Mesendoderm (in vitro differentiated cells): ENCODE measurements around the gene XCR1.

Experiments used
- DNase-seq: peaks from one replicate; pipeline ENCODE4 v3.0.0; 2013
- H2AK5ac ChIP-seq: 2 replicates; pipeline ENCODE4 v1.6.1; 2013; ENCODE audit warnings: low read length, inconsistent platforms
- H2BK120ac ChIP-seq: 2 replicates; pipeline ENCODE4 v1.6.1; 2013; ENCODE audit warnings: low read depth, mild to moderate bottlenecking, low read length, moderate library complexity, mixed read lengths
- H2BK15ac ChIP-seq: replicated peaks from 2 replicates; pipeline ENCODE4 v1.6.1; 2013; ENCODE audit warnings: low read depth, mild to moderate bottlenecking, moderate library complexity
- H2BK5ac ChIP-seq: 2 replicates; pipeline ENCODE4 v1.6.1; 2013; ENCODE audit warnings: low read length, inconsistent platforms
- H3K18ac ChIP-seq: 2 replicates; pipeline ENCODE4 v1.6.1; 2013; ENCODE audit warnings: mild to moderate bottlenecking, low read length, mixed read lengths
- H3K23ac ChIP-seq: one replicate; pipeline ENCODE4 v1.6.1; 2013; ENCODE audit warnings: low read length
- H3K27ac ChIP-seq: 2 replicates; pipeline ENCODE4 v1.5.1; 2013; ENCODE audit warnings: low read depth, mild to moderate bottlenecking, inconsistent platforms, low read length, moderate library complexity
- H3K27me3 ChIP-seq: 2 replicates; pipeline ENCODE4 v1.6.1; 2013; ENCODE audit warnings: low read length, control low read depth, mild to moderate bottlenecking, inconsistent platforms; ENCODE audit not compliant: insufficient read depth, poor library complexity
- H3K36me3 ChIP-seq: 2 replicates; pipeline ENCODE4 v1.6.1; 2013; ENCODE audit warnings: low read length, inconsistent platforms; ENCODE audit not compliant: control insufficient read depth, insufficient read depth
- H3K4ac ChIP-seq: one replicate; pipeline ENCODE4 v1.6.1; 2013; ENCODE audit warnings: low read depth, mild to moderate bottlenecking, low read length, moderate library complexity
- H3K4me1 ChIP-seq: 2 replicates; pipeline ENCODE4 v1.6.1; 2013; ENCODE audit warnings: low read depth, low read length, inconsistent platforms; ENCODE audit not compliant: control insufficient read depth
- H3K4me2 ChIP-seq: 2 replicates; pipeline ENCODE4 v1.6.1; 2013; ENCODE audit warnings: low read length
- H3K4me3 ChIP-seq: 2 replicates; pipeline ENCODE4 v1.5.1; 2013; ENCODE audit warnings: mild to moderate bottlenecking, low read length
- H3K56ac ChIP-seq: one replicate; pipeline ENCODE4 v1.6.1; 2013; ENCODE audit warnings: low read length
- H3K79me1 ChIP-seq: 2 replicates; pipeline ENCODE4 v1.6.1; 2013; ENCODE audit warnings: low read length, inconsistent platforms
- H3K79me2 ChIP-seq: 2 replicates; pipeline ENCODE4 v1.6.1; 2013; ENCODE audit warnings: mild to moderate bottlenecking, low read length; ENCODE audit not compliant: control insufficient read depth, insufficient read depth
- H3K9ac ChIP-seq: 2 replicates; pipeline ENCODE4 v1.6.1; 2013; ENCODE audit warnings: low read length, inconsistent platforms
- H4K5ac ChIP-seq: one replicate; pipeline ENCODE4 v1.6.1; 2013; ENCODE audit warnings: low read length
- H4K8ac ChIP-seq: one replicate; pipeline ENCODE4 v1.6.1; 2013; ENCODE audit warnings: low read depth, mild to moderate bottlenecking, control low read depth, low read length, moderate library complexity
- WGBS: extraction: QIAGEN DNeasy Blood & Tissue Kit; methylation state at CpG from one replicate; pipeline ENCODE4 v1.1.7; 2013; ENCODE audit warnings: low lambda C conversion rate, missing lambda C conversion rate; ENCODE audit not compliant: insufficient coverage; ENCODE audit errors: extremely low coverage; 5-methylcytosine and 5-hydroxymethylcytosine counted together

Gene XCR1

DNA sequence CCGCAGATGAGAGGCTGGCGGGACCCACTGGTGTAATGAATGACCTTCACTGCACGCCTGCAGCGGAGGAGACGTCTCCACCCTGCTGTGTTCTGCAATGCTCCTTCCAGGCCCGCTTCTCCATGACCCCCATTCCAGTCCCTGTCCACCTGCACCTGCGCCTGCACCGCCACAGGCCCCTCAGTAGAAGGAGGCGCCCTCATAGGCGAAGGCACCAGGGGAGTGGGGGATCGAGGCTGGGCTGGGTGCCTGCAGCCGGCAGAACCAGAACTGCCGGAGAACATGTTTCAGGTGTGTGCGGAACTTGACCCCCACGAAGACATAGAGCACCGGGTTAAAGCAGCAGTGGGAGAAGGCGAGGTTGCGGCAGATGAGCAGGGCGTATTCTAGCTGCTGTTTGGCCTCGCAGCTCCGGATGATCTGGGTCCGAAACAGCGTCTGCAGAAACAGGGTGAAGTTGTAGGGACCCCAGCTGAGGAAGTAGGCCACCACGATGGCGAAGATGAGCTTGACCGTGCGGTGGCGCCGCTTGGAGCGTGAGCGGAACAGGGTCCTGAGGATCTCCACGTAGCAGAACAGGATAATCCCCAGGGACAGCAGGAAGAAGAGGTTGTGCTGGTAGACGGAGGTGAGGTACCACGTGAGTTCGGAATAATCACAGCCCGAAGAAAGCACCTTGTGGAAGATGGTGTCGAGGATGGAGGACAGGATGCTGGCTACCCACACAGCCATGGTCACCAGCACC lies 6.3 kb downstream of the XCR1 start:
- no peaks in the 10 kb centered on the region for H3K79me1 ChIP-seq
- no peak overlapping the region for H3K4me2 ChIP-seq
- no peak overlapping the region for H4K5ac ChIP-seq
- no peaks in the 10 kb centered on the region for H3K27me3 ChIP-seq
- no peak overlapping the region for H3K4ac ChIP-seq
- H3K27ac ChIP-seq, result no peak overlapping the region
- no peak overlapping the region for H2AK5ac ChIP-seq
- H3K79me2 ChIP-seq, result no peaks in the 10 kb centered on the region
- H3K4me1 ChIP-seq, result no peaks in the 10 kb centered on the region
- no peak overlapping the region for H2BK120ac ChIP-seq
- H3K4me3 ChIP-seq, result no peak overlapping the region
- WGBS, result no CpG with 5 or more reads among the region's 37 CpGs
- H3K18ac ChIP-seq, result no peak overlapping the region
- no peak overlapping the region for H3K9ac ChIP-seq
- no peak overlapping the region for H4K8ac ChIP-seq
- no peak overlapping the region for H3K56ac ChIP-seq
- H2BK5ac ChIP-seq, result no peak overlapping the region
- H2BK15ac ChIP-seq, result no peak overlapping the region
- no peak overlapping the region for H3K23ac ChIP-seq
- no peak for DNase-seq
- H3K36me3 ChIP-seq, result no peaks in the 10 kb centered on the region

DNA sequence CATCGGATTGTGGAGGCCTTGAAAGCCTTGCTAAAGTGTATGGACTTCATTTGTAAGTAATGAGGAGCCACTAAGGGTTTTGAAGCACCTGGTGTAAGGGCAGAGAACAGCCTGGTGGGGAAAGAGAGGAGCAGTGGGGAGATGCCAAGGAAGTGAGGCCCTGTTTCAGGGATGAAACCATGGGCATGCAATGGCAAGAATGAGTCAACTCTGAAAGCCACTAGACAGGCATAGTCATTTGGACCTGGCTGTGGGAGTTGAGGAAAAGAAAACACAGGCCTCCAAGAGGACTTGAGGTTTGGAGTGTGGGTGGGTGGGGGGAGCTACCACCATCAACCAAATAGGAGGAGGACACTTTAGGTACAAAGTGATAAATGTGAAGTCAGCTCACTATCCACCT lies 7.6 kb downstream of the XCR1 start:
- WGBS, result no CpG with 5 or more reads among the region's 1 CpG
- Histone ChIP-seq H3K36me3 (no peaks in the 10 kb centered on the region), H3K4me3 (no peak overlapping the region), H3K18ac (no peak overlapping the region), H2BK15ac (no peak overlapping the region), H2BK5ac (no peak overlapping the region), H3K56ac (no peak overlapping the region), H3K79me2 (no peaks in the 10 kb centered on the region), H2BK120ac (no peak overlapping the region), H4K8ac (no peak overlapping the region), H3K9ac (no peak overlapping the region), H3K27me3 (no peaks in the 10 kb centered on the region), H3K4me2 (no peak overlapping the region), H4K5ac (no peak overlapping the region), H3K4ac (no peak overlapping the region), H3K23ac (no peak overlapping the region), H2AK5ac (no peak overlapping the region), H3K27ac (no peak overlapping the region), H3K4me1 (no peaks in the 10 kb centered on the region), H3K79me1 (no peaks in the 10 kb centered on the region)
- DNase-seq, result no peak

DNA sequence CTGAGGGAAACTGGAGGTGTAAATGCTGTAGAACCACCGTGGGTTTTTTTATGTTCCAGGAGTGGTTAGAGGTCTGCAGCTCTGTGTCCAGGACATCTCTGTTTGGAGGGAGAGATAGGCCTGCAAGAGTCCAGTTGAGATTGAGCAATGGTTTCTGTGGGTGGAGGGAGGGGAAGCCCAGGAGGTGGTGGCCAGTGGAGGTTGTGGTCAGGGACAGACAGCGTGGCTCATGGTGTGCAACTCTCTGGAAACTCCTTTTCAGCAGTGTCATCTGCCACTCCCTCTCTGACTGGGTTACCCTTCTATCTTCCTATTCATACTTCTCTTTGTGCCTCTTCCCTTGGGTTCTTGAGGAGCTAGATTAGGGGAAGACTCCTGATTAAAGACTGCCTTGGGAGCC lies 9.6 kb downstream of the XCR1 start:
- no peak for DNase-seq

DNA sequence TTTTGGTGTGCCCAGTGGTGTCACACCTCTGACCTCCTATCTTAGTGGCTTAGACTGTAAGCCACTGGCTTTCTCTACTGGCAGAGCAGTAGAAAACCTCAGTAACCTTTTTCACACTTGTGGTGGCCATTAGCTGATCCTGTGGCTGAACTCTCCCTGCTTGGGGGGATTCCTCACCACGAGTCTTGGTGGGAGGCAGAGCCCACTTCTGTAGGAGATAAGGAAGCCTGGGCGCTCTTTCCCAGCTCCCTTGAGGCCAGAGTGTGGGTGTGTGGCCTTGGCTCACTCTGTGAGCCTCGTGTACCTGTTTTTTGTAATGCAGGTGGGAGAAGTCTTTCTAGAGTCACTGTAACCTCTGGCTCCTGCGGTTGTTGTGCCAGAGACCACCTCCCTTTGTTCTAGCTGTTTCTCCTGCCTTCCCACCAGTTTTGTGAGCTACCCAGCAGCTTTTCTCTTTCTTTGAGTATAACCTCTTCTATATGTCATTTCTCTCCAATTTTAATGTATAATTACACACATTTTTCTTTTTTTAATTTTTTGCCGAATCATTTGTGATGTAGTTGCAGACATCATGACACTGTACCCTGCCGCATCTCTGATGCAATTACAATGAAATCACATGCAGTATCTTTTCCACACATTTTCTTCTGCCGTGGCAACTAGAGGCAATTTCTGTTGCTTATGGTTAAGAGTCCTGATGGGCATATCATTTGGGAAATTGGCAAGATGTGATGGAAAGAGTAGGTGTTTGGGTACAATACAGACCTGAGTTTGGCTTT lies 13.8 kb downstream of the XCR1 start:
- Histone ChIP-seq H2AK5ac (no peak overlapping the region), H3K9ac (no peak overlapping the region), H3K27me3 (no peaks in the 10 kb centered on the region), H2BK15ac (no peak overlapping the region), H3K23ac (no peak overlapping the region), H3K4ac (no peak overlapping the region), H2BK120ac (no peak overlapping the region), H3K27ac (no peak overlapping the region), H3K79me2 (no peaks in the 10 kb centered on the region), H4K5ac (no peak overlapping the region), H3K18ac (no peak overlapping the region), H3K79me1 (no peaks in the 10 kb centered on the region), H3K4me3 (no peak overlapping the region), H4K8ac (no peak overlapping the region), H3K4me1 (no peaks in the 10 kb centered on the region), H3K4me2 (no peak overlapping the region), H3K56ac (no peak overlapping the region), H2BK5ac (no peak overlapping the region), H3K36me3 (no peaks in the 10 kb centered on the region)
- WGBS, result no CpG with 5 or more reads among the region's 7 CpGs
- DNase-seq, result no peak

More for the DNA sequence above, 9.6 kb downstream of the XCR1 start:
- WGBS, result no CpG with 5 or more reads among the region's 2 CpGs
- Histone ChIP-seq H3K18ac (no peak overlapping the region), H3K4me1 (no peaks in the 10 kb centered on the region), H3K27ac (no peak overlapping the region), H3K9ac (no peak overlapping the region), H3K79me2 (no peaks in the 10 kb centered on the region), H4K8ac (no peak overlapping the region), H3K56ac (no peak overlapping the region), H3K4me3 (no peak overlapping the region), H3K23ac (no peak overlapping the region), H3K36me3 (no peaks in the 10 kb centered on the region), H3K4me2 (no peak overlapping the region), H3K27me3 (no peaks in the 10 kb centered on the region), H2BK15ac (no peak overlapping the region), H2BK5ac (no peak overlapping the region), H2BK120ac (no peak overlapping the region), H2AK5ac (no peak overlapping the region), H3K79me1 (no peaks in the 10 kb centered on the region), H3K4ac (no peak overlapping the region), H4K5ac (no peak overlapping the region)

DNA sequence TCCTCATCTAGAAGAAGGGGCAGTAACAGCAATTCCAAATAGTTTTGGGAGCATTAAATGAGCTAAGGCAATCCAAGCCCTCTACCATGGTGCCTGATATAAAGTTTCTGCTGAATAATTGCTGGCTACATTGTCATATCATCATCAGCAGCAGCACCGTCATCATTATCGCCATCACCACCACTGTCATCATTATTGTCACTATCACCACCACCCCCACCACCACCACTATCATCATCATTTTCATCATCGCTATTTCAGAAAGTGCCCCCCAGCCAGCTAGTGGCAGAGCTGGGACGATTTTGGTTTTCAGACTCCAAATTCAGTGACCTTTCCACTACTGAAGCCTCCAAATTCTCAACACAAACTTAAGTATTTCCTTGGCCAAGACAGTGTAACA lies 15.0 kb downstream of the XCR1 start:
- no peaks in the 10 kb centered on the region for H3K27me3 ChIP-seq
- H3K79me1 ChIP-seq, result no peaks in the 10 kb centered on the region
- no peak overlapping the region for H4K8ac ChIP-seq
- H4K5ac ChIP-seq, result no peak overlapping the region
- no peaks in the 10 kb centered on the region for H3K79me2 ChIP-seq
- H3K4me3 ChIP-seq, result no peak overlapping the region
- H3K36me3 ChIP-seq, result no peaks in the 10 kb centered on the region
- no peak overlapping the region for H2AK5ac ChIP-seq
- H2BK120ac ChIP-seq, result no peak overlapping the region
- H2BK15ac ChIP-seq, result no peak overlapping the region
- H3K18ac ChIP-seq, result no peak overlapping the region
- no peak overlapping the region for H3K4me2 ChIP-seq
- H2BK5ac ChIP-seq, result no peak overlapping the region
- no peak overlapping the region for H3K56ac ChIP-seq
- DNase-seq, result no peak
- no peak overlapping the region for H3K27ac ChIP-seq
- no peak overlapping the region for H3K9ac ChIP-seq
- WGBS, result no CpG with 5 or more reads among the region's 4 CpGs
- H3K4ac ChIP-seq, result no peak overlapping the region
- H3K23ac ChIP-seq, result no peak overlapping the region
- H3K4me1 ChIP-seq, result no peaks in the 10 kb centered on the region
